Right lobe of liver (tissue), 6 donors: Measurements from ENCODE around the gene PPTC7. TPM values are rescaled to one million over a fixed set of nuclear protein-coding genes. Genes with fewer than 3 reads are reported as not detected.

ENCODE experiments used
- ATAC-seq, 4 donors: fragments of 200-7000 bp; cut with Tn5 transposase; one replicate each; pipeline ENCODE4 v1.9.1; 2020; ENCODE audit warnings: mild to moderate bottlenecking in 4 of 4, moderate library complexity in 4 of 4
- DNase-seq, 3 donors: peaks; one replicate each; pipeline ENCODE4 v3.0.0-alpha.2; 2020
- H3K27ac ChIP-seq, 3 donors: fragments of 200-600 bp; one replicate each; pipeline ENCODE4 v1.8.0; 2022
- H3K27me3 ChIP-seq, 2 donors: fragments of 200-600 bp; one replicate each; pipeline ENCODE4 v1.8.0; 2022
- H3K36me3 ChIP-seq, 4 donors: fragments of 200-600 bp; sonication (generic) in 1 of 4; one replicate each; pipeline versions ENCODE4 v1.5.1 to v1.8.0; 2017 to 2022; ENCODE audit warnings: control low read depth in 1 of 4
- H3K4me1 ChIP-seq, 4 donors: fragments of 200-600 bp; sonication (generic) in 1 of 4; one replicate each; pipeline versions ENCODE4 v1.5.1 to v1.8.0; 2017 to 2022; ENCODE audit warnings: control low read depth in 1 of 4
- H3K4me3 ChIP-seq, 3 donors: fragments of 200-600 bp; one replicate each; pipeline ENCODE4 v1.8.0; 2022
- H3K9me3 ChIP-seq, 4 donors: fragments of 200-600 bp; sonication (generic) in 1 of 4; one replicate each; pipeline versions ENCODE4 v1.5.1 to v1.8.0; 2017 to 2022; ENCODE audit warnings: control low read depth in 1 of 4
- CTCF ChIP-seq, 4 donors: fragments of 200-600 bp in 3 of 4; fragments of 450-650 bp in 1 of 4; IDR thresholded peaks; one replicate each; pipeline versions ENCODE4 v1.5.1 to v1.8.0; 2016 to 2022; ENCODE audit warnings: antibody characterized with exemption in 4 of 4, mild to moderate bottlenecking in 2 of 4
- POLR2A ChIP-seq: fragments of 450-650 bp; IDR thresholded peaks from one replicate; pipeline ENCODE4 v1.6.1; 2017; ENCODE audit warnings: antibody characterized with exemption, mild to moderate bottlenecking
- WGBS: methylation state at CpG from one replicate; pipeline ENCODE4 v1.1.6; 2018; ENCODE audit warnings: low coverage, low lambda C conversion rate; ENCODE audit not compliant: insufficient coverage; ENCODE audit errors: missing lambda C conversion rate; 5-methylcytosine and 5-hydroxymethylcytosine counted together
- intact Hi-C, 2 donors: fragments of 100-400 bp; cut with DNase I; formaldehyde crosslinking; loops; one replicate each; pipeline versions ENCODE4 v1.11.2 to v1.14.1; 2022
- total RNA-seq, 6 experiments: library from RNA; depleted of rRNA in 2 of 6; stranded (reverse); fragments of >200 nt in 2 of 6; fragmentation: NEBNext Ultra II Directional in 3 of 6; extraction: Animal tissue kit (Norgen Biotek cat#: 25700) in 3 of 6; gene quantifications; one replicate each; pipeline versions ENCODE4 v1.1.0 to v1.2.4, GENCODE V29; 2016 to 2023
- donor health status: DM: no; HTN: yes; CAD: no.
- donor health status: DM: no; HTN: no; CAD: no.
- donor health status: DM: no; HTN: no; CAD: no.
- donor health status: DM: no; HTN: yes; CAD: no.
- donor health status: DM: no; HTN: yes; CAD: no.

The PPTC7 gene
- total RNA-seq, 6 experiments from 2014 or later: 6.3 to 15.0 (median 11.5) TPM

GRCh38 chr12:110616471-110617115, 33.5 kb upstream of the PPTC7 start:
- Histone ChIP-seq H3K27me3 (no peaks in the 10 kb centered on the region), H3K4me1 (peaks cover 0 to 6% (median 3%) of the 10 kb centered on the region in 4 donors), H3K9me3 (no peaks in the 10 kb centered on the region), H3K36me3 (no peaks in the 10 kb centered on the region), H3K4me3 (no peak overlapping the region), H3K27ac (no peak overlapping the region)
- DNase-seq (no peak), ATAC-seq (no peak)
- no peak for TF ChIP-seq POLR2A
- TF ChIP-seq CTCF (IDR thresholded peaks at IDR 0.05): no peak
- 90% methylated on average over 5 of the region's 5 CpGs for WGBS
- intact Hi-C loops: no loop called here

GRCh38 chr12:110615171-110615570, 32.1 kb upstream of the PPTC7 start:
- Histone ChIP-seq H3K27ac (no peak overlapping the region), H3K4me3 (no peak overlapping the region), H3K9me3 (no peaks in the 10 kb centered on the region), H3K36me3 (no peaks in the 10 kb centered on the region), H3K27me3 (no peaks in the 10 kb centered on the region), H3K4me1 (peaks cover 0 to 6% (median 3%) of the 10 kb centered on the region in 4 donors)
- no peak for DNase-seq
- no peak for ATAC-seq
- TF ChIP-seq CTCF (IDR thresholded peaks at IDR 0.05) (no peak), POLR2A (no peak)
- WGBS: 87% methylated on average over 8 of the region's 8 CpGs
- intact Hi-C loops: no loop called here

- WGBS: 3% methylated on average over 40 of the region's 60 CpGs
- no peaks in the 10 kb centered on the region for H3K27me3 ChIP-seq
- DNase-seq (peak; percentile 99), ATAC-seq (peak; percentile 99 to 100 (median 99))
- H3K9me3 ChIP-seq: no peaks in the 10 kb centered on the region
- H3K4me1 ChIP-seq: peaks cover 0 to 6% (median 3%) of the 10 kb centered on the region in 4 donors
- no peaks in the 10 kb centered on the region for H3K36me3 ChIP-seq
- intact Hi-C loops: no loop called here
- TF ChIP-seq CTCF (IDR thresholded peaks at IDR 0.05) (peak in 1 of 4 donors; percentile 19), POLR2A (peak; percentile 60)
- H3K4me3 ChIP-seq: peak within 1 kb of the TSS; percentile 61 to 70 (median 65)
- H3K27ac ChIP-seq: peak within 1 kb of the TSS; percentile 62 to 68 (median 66)
Measured at GRCh38 chr12:110613771-110614684, 30.9 kb upstream of the PPTC7 start, which contains the start of gene TCTN1. TSS of gene TCTN1 (plus strand) at chr12:110614129. CDS start at chr12:110614183, 54 bp downstream.

- peak overlapping the region; percentile 62 to 68 (median 66) for H3K27ac ChIP-seq
- WGBS: 79% methylated on average over 15 of the region's 23 CpGs
- ATAC-seq: peak in 1 of 4 donors; percentile 1
- no peaks in the 10 kb centered on the region for H3K9me3 ChIP-seq
- H3K4me1 ChIP-seq: peaks cover 0 to 6% (median 3%) of the 10 kb centered on the region in 4 donors
- intact Hi-C loops: no loop called here
- no peaks in the 10 kb centered on the region for H3K36me3 ChIP-seq
- peak overlapping the region; percentile 61 to 70 (median 65) for H3K4me3 ChIP-seq
- DNase-seq: no peak
- TF ChIP-seq CTCF (IDR thresholded peaks at IDR 0.05) (no peak), POLR2A (no peak)
- no peaks in the 10 kb centered on the region for H3K27me3 ChIP-seq
Measured at GRCh38 chr12:110613071-110613770, 30.1 kb upstream of the PPTC7 start.
